Activated naive CD8-positive, alpha-beta T cell treated with anti-CD3 and anti-CD28 coated beads, Interleukin-2, amount 50 U/mL, for 24 hours (primary cell): Measurements from ENCODE around the gene QARS1.

Experiments
- ATAC-seq: fragments of 150-1000 bp; cut with Tn5 transposase; one replicate; pipeline ENCODE4 v1.10.0; 2021
- DNase-seq: peaks from one replicate; pipeline ENCODE4 v3.0.0; 2021
- H3K27ac Mint-ChIP-seq: one replicate; pipeline ENCODE4 v1.8.0; 2021; ENCODE audit warnings: mild to moderate bottlenecking, mixed read lengths
- H3K27me3 Mint-ChIP-seq: one replicate; pipeline ENCODE4 v1.8.0; 2021; ENCODE audit warnings: mixed read lengths
- H3K36me3 Mint-ChIP-seq: one replicate; pipeline ENCODE4 v1.8.0; 2021; ENCODE audit warnings: low read depth, mixed read lengths
- H3K4me1 Mint-ChIP-seq: one replicate; pipeline ENCODE4 v1.8.0; 2021; ENCODE audit warnings: mixed read lengths
- H3K4me3 Mint-ChIP-seq: one replicate; pipeline ENCODE4 v1.8.0; 2021; ENCODE audit warnings: mild to moderate bottlenecking, moderate library complexity, mixed read lengths
- H3K9me3 Mint-ChIP-seq: one replicate; pipeline ENCODE4 v1.8.0; 2021; ENCODE audit warnings: mixed read lengths

The QARS1 gene

GRCh38 chr3:49104427-49105291, at the start of gene QARS1:
Gene QARS1, minus strand, starts transcription at chr3:49104757. Its CDS starts 24 bp downstream, at chr3:49104733.
- Mint-ChIP-seq H3K27ac (peak within 1 kb of the TSS; percentile 90), H3K9me3 (no peaks in the 10 kb centered on the region), H3K27me3 (no peaks in the 10 kb centered on the region), H3K36me3 (peaks cover 32% of the 10 kb centered on the region), H3K4me1 (peaks cover 24% of the 10 kb centered on the region), H3K4me3 (peak within 1 kb of the TSS; percentile 94)
- peak; percentile 98 for ATAC-seq
- DNase-seq: peak; percentile 90

GRCh38 chr3:49153349-49153912, 48.9 kb upstream of the QARS1 start:
- Mint-ChIP-seq H3K27me3 (no peaks in the 10 kb centered on the region), H3K36me3 (no peaks in the 10 kb centered on the region)

GRCh38 chr3:49151610-49152009, 47.1 kb upstream of the QARS1 start:
- no peak for ATAC-seq
- Mint-ChIP-seq H3K4me3 (no peak overlapping the region), H3K36me3 (no peaks in the 10 kb centered on the region), H3K27me3 (no peaks in the 10 kb centered on the region), H3K9me3 (no peaks in the 10 kb centered on the region), H3K4me1 (no peaks in the 10 kb centered on the region), H3K27ac (no peak overlapping the region)
- no peak for DNase-seq

More at GRCh38 chr3:49153349-49153912, 48.9 kb upstream of the QARS1 start:
- no peak for ATAC-seq
- Mint-ChIP-seq H3K9me3 (no peaks in the 10 kb centered on the region), H3K27ac (no peak overlapping the region), H3K4me3 (no peak overlapping the region), H3K4me1 (peaks cover 3% of the 10 kb centered on the region)
- DNase-seq: no peak

- ATAC-seq (no peak), DNase-seq (no peak)
- Mint-ChIP-seq H3K27me3 (no peaks in the 10 kb centered on the region), H3K27ac (no peak overlapping the region), H3K4me1 (no peaks in the 10 kb centered on the region), H3K36me3 (no peaks in the 10 kb centered on the region), H3K4me3 (no peak overlapping the region), H3K9me3 (no peaks in the 10 kb centered on the region)
Observed at GRCh38 chr3:49148159-49148558, 43.6 kb upstream of the QARS1 start.

- Mint-ChIP-seq H3K9me3 (no peaks in the 10 kb centered on the region), H3K4me1 (no peaks in the 10 kb centered on the region), H3K27ac (no peak overlapping the region), H3K4me3 (no peak overlapping the region), H3K36me3 (no peaks in the 10 kb centered on the region), H3K27me3 (no peaks in the 10 kb centered on the region)
- DNase-seq (no peak), ATAC-seq (no peak)
Observed at GRCh38 chr3:49140080-49140479, 35.5 kb upstream of the QARS1 start.

GRCh38 chr3:49135499-49135898, 30.9 kb upstream of the QARS1 start:
- Mint-ChIP-seq H3K27me3 (peaks cover 16% of the 10 kb centered on the region), H3K9me3 (no peaks in the 10 kb centered on the region), H3K4me3 (no peak overlapping the region), H3K4me1 (no peaks in the 10 kb centered on the region), H3K36me3 (no peaks in the 10 kb centered on the region), H3K27ac (no peak overlapping the region)
- no peak for DNase-seq
- ATAC-seq: no peak

GRCh38 chr3:49134471-49135265, 30.1 kb upstream of the QARS1 start:
- H3K9me3 Mint-ChIP-seq: no peaks in the 10 kb centered on the region
- H3K36me3 Mint-ChIP-seq: no peaks in the 10 kb centered on the region
- H3K4me1 Mint-ChIP-seq: no peaks in the 10 kb centered on the region
- H3K27me3 Mint-ChIP-seq: peaks cover 16% of the 10 kb centered on the region
- no peak for ATAC-seq
- no peak overlapping the region for H3K27ac Mint-ChIP-seq
- H3K4me3 Mint-ChIP-seq: no peak overlapping the region
- no peak for DNase-seq

GRCh38 chr3:49133226-49133951, 28.8 kb upstream of the QARS1 start:
- Mint-ChIP-seq H3K4me1 (no peaks in the 10 kb centered on the region), H3K4me3 (no peak overlapping the region), H3K9me3 (no peaks in the 10 kb centered on the region), H3K27ac (no peak overlapping the region), H3K27me3 (peaks cover 16% of the 10 kb centered on the region), H3K36me3 (no peaks in the 10 kb centered on the region)
- DNase-seq (no peak), ATAC-seq (no peak)

- Mint-ChIP-seq H3K27me3 (peaks cover 16% of the 10 kb centered on the region), H3K36me3 (no peaks in the 10 kb centered on the region), H3K4me1 (no peaks in the 10 kb centered on the region), H3K4me3 (no peak within 1 kb of the TSS), H3K9me3 (no peaks in the 10 kb centered on the region), H3K27ac (no peak within 1 kb of the TSS)
- DNase-seq (no peak), ATAC-seq (no peak)
Observed at GRCh38 chr3:49132437-49133225, 28.1 kb upstream of the QARS1 start, which contains the start of gene LAMB2. Gene LAMB2, minus strand, starts transcription at chr3:49133050. Its CDS starts 183 bp downstream, at chr3:49132867.

GRCh38 chr3:49132073-49132436, 27.5 kb upstream of the QARS1 start:
- H3K9me3 Mint-ChIP-seq: no peaks in the 10 kb centered on the region
- H3K27ac Mint-ChIP-seq: no peak overlapping the region
- H3K27me3 Mint-ChIP-seq: peaks cover 16% of the 10 kb centered on the region
- no peaks in the 10 kb centered on the region for H3K4me1 Mint-ChIP-seq
- ATAC-seq (no peak), DNase-seq (no peak)
- no peak overlapping the region for H3K4me3 Mint-ChIP-seq
- H3K36me3 Mint-ChIP-seq: no peaks in the 10 kb centered on the region

GRCh38 chr3:49131576-49131975, 27.0 kb upstream of the QARS1 start:
- H3K27ac Mint-ChIP-seq: no peak overlapping the region
- peaks cover 16% of the 10 kb centered on the region for H3K27me3 Mint-ChIP-seq
- no peak for DNase-seq
- no peaks in the 10 kb centered on the region for H3K9me3 Mint-ChIP-seq
- no peaks in the 10 kb centered on the region for H3K4me1 Mint-ChIP-seq
- ATAC-seq: no peak
- no peak overlapping the region for H3K4me3 Mint-ChIP-seq
- H3K36me3 Mint-ChIP-seq: no peaks in the 10 kb centered on the region

GRCh38 chr3:49131040-49131439, 26.5 kb upstream of the QARS1 start:
- Mint-ChIP-seq H3K9me3 (no peaks in the 10 kb centered on the region), H3K4me3 (no peak overlapping the region), H3K36me3 (no peaks in the 10 kb centered on the region), H3K4me1 (no peaks in the 10 kb centered on the region), H3K27ac (no peak overlapping the region), H3K27me3 (peaks cover 16% of the 10 kb centered on the region)
- ATAC-seq (no peak), DNase-seq (no peak)

GRCh38 chr3:49124991-49125670, 20.6 kb upstream of the QARS1 start:
- no peak overlapping the region for H3K27ac Mint-ChIP-seq
- H3K27me3 Mint-ChIP-seq: no peaks in the 10 kb centered on the region
- DNase-seq: no peak
- H3K4me3 Mint-ChIP-seq: no peak overlapping the region
- ATAC-seq: no peak
- no peaks in the 10 kb centered on the region for H3K36me3 Mint-ChIP-seq
- H3K9me3 Mint-ChIP-seq: no peaks in the 10 kb centered on the region
- peaks cover 4% of the 10 kb centered on the region for H3K4me1 Mint-ChIP-seq
